ENCODE results near the gene DTNBP1. TPM values are rescaled to one million over a fixed set of nuclear protein-coding genes. Genes with fewer than 3 reads are reported as not detected.

Gene DTNBP1
- polyA plus RNA-seq, 3 donors from 2014 or later: 60.3 to 109 (median 86.4) TPM

DNA sequence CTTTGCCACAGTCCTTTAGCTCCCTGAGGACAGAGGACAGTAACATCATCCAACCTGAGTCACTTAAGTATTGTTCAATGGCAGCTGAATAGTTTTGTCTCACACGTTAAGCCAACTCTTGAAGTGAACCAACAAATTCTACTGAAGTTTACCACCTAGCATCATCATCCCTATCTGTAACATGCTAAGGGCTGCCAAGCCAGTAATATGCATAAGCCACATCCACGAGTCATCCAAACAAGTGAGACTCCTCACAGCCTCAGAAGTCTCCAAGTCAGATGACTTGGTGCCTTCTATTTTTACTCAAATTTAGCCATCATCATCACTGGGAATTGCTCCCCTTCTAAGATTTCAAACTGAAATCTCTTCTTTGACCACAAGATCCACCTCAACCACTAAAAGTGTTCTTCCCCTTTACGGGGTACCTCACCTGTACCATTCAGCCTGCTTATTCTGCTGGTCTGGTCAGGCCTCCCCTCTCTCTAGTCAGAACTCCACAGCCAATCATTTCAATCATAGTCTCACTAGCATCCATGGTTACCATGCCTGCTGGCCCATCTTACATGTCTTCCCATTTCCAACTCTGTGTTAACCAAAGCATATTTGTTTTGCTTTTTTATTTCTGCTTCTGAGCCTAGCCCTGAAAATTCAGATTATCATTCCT lies 73.7 kb downstream of the DTNBP1 start:
- Mint-ChIP-seq H3K4me3 (no peak overlapping the region), H3K27ac (peak overlapping the region in 3 of 6 donors; percentile 12 to 61 (median 57)), H3K9me3 (no peaks in the 10 kb centered on the region), H3K4me1 (peaks cover 62 to 71% of the 10 kb centered on the region in 2 donors), H3K27me3 (ENCODE audit: low read depth in 3 of 3) (no peaks in the 10 kb centered on the region), H3K36me3 (no peaks in the 10 kb centered on the region)
- DNase-seq: no peak

DNA sequence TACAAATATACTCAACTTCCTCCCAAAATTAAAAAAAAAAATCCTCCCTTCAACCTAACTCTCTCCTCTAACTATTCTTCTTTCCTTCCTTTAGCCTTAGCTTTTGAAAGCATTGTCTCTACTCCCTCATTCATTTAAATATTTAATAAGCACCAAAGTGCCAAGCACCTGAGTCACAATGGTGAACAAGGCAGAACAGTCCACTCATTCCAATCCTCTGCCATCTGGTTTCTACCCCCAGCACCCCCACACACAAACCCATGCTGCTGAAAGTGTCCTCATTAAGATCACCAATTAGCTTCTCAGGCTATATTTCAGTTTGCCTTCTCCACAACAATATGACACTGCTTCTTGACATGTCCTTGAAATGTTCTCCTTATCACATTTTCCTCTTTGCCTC lies 76.3 kb downstream of the DTNBP1 start:
- Mint-ChIP-seq H3K9me3 (no peaks in the 10 kb centered on the region), H3K4me1 (peaks cover 39 to 45% of the 10 kb centered on the region in 2 donors), H3K27me3 (ENCODE audit: low read depth in 3 of 3) (no peaks in the 10 kb centered on the region), H3K4me3 (no peak overlapping the region), H3K36me3 (no peaks in the 10 kb centered on the region), H3K27ac (peak overlapping the region in 1 of 6 donors; percentile 30)
- no peak for DNase-seq

- Mint-ChIP-seq H3K9me3 (no peaks in the 10 kb centered on the region), H3K27ac (no peak overlapping the region), H3K4me1 (peaks cover 36 to 44% of the 10 kb centered on the region in 2 donors), H3K27me3 (ENCODE audit: low read depth in 3 of 3) (no peaks in the 10 kb centered on the region), H3K4me3 (no peak overlapping the region), H3K36me3 (no peaks in the 10 kb centered on the region)
- DNase-seq: no peak
These were observed 77.0 kb downstream of the DTNBP1 start for GRCh38 chr6:15585760-15586214.

GRCh38 chr6:15582499-15582898 lies 80.3 kb downstream of the DTNBP1 start:
- Mint-ChIP-seq H3K36me3 (peaks cover 0 to 4% (median 0%) of the 10 kb centered on the region in 3 donors), H3K4me1 (peaks cover 39 to 44% of the 10 kb centered on the region in 2 donors), H3K27ac (no peak overlapping the region), H3K27me3 (ENCODE audit: low read depth in 3 of 3) (no peaks in the 10 kb centered on the region), H3K4me3 (no peak overlapping the region), H3K9me3 (no peaks in the 10 kb centered on the region)
- DNase-seq: no peak

DNA sequence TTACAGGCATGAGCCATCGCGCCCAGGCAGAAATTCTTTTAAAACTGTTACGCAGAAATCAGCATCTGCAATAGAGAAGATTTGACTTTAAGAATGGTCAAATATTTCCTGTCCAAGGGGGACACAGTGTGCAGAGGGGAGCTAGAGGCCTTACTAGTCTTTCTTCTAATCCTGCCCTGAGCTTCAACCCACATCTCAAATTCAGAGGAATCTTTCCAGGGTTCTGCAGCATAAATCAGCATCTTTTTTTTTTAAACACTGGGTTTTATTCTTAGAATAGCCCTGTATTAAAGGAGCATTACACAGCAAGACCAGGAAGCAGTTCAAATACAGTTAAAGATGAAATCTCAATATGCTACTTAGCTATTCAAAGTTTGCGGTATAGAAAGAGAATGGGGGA lies 81.1 kb downstream of the DTNBP1 start:
- DNase-seq: no peak
- peaks cover 42 to 49% of the 10 kb centered on the region in 2 donors for H3K4me1 Mint-ChIP-seq
- peaks cover 0 to 10% (median 4%) of the 10 kb centered on the region in 3 donors for H3K36me3 Mint-ChIP-seq
- peak overlapping the region in 1 of 6 donors; percentile 33 for H3K27ac Mint-ChIP-seq
- H3K4me3 Mint-ChIP-seq: no peak overlapping the region
- no peaks in the 10 kb centered on the region for H3K9me3 Mint-ChIP-seq
- H3K27me3 Mint-ChIP-seq (ENCODE audit: low read depth in 3 of 3): no peaks in the 10 kb centered on the region

DNA sequence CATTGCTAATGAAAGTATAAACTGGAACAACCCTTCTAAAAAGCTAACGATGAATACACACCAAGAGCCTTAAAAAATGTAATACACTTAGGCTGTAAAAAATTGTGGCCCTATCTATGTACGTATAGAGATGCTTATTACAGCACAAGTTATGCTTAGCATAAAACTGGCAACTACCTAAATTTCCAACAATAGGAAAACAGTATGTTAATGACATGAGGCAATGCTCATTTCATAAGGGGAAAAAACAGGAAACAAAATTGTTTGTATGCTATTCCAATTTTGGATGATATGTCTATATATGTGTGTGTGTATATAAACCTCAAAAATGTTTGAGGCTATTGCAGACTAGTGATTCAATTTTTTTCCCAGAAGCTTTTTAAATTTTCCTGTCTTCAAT lies 82.5 kb downstream of the DTNBP1 start:
- Mint-ChIP-seq H3K4me1 (peaks cover 40 to 45% of the 10 kb centered on the region in 2 donors), H3K27me3 (ENCODE audit: low read depth in 3 of 3) (peaks cover 0 to 1% (median 0%) of the 10 kb centered on the region in 3 donors), H3K4me3 (no peak overlapping the region), H3K27ac (peak overlapping the region in 1 of 6 donors; percentile 69), H3K36me3 (peaks cover 0 to 15% (median 5%) of the 10 kb centered on the region in 3 donors), H3K9me3 (no peaks in the 10 kb centered on the region)
- no peak for DNase-seq

GRCh38 chr6:15578716-15579391 lies 84.0 kb downstream of the DTNBP1 start:
- Mint-ChIP-seq H3K27me3 (ENCODE audit: low read depth in 3 of 3) (peaks cover 0 to 1% (median 0%) of the 10 kb centered on the region in 3 donors), H3K4me1 (peaks cover 49 to 55% of the 10 kb centered on the region in 2 donors), H3K4me3 (no peak overlapping the region), H3K9me3 (no peaks in the 10 kb centered on the region), H3K27ac (no peak overlapping the region), H3K36me3 (peaks cover 0 to 16% (median 5%) of the 10 kb centered on the region in 3 donors)
- DNase-seq: no peak

DNA sequence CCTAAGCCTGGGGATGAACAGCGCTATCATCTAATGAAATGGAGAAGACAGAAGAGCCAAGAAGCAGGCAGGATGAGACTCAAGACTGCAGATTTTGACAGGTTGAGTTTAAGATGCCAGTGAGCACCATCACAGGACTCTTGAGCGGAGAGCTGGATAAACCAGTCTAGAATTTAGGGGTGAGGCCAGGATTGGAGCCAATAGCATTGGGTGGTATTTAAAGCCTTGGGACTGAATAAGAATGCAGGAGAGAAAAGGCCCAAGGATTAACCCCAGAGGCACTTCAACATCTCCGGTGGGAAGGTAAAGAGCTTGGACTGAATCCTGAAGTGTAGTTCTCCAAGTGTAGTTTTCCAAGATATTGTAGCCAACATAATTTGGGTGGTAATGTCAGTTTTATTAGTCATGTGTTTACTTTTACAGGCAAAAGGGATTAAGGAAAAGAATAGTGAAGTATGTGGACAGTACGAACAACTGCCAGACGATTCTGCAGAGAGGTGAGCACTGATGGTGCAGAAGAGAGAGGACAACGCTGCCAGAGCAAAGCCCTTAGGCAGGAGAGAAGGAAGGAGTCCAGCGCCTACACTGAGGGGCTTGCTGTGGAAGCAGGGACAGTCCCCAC lies 85.2 kb downstream of the DTNBP1 start:
- H3K9me3 Mint-ChIP-seq: no peaks in the 10 kb centered on the region
- H3K27me3 Mint-ChIP-seq (ENCODE audit: low read depth in 3 of 3): peaks cover 0 to 1% (median 0%) of the 10 kb centered on the region in 3 donors
- DNase-seq: no peak
- H3K4me1 Mint-ChIP-seq: peaks cover 51 to 55% of the 10 kb centered on the region in 2 donors
- peaks cover 0 to 17% (median 5%) of the 10 kb centered on the region in 3 donors for H3K36me3 Mint-ChIP-seq
- no peak overlapping the region for H3K4me3 Mint-ChIP-seq
- no peak overlapping the region for H3K27ac Mint-ChIP-seq

GRCh38 chr6:15577106-15577505 lies 85.7 kb downstream of the DTNBP1 start:
- Mint-ChIP-seq H3K27ac (peak overlapping the region in 1 of 6 donors; percentile 1), H3K27me3 (ENCODE audit: low read depth in 3 of 3) (peaks cover 0 to 1% (median 0%) of the 10 kb centered on the region in 3 donors), H3K9me3 (no peaks in the 10 kb centered on the region), H3K4me1 (peaks cover 51 to 55% of the 10 kb centered on the region in 2 donors), H3K4me3 (no peak overlapping the region), H3K36me3 (peaks cover 0 to 20% (median 5%) of the 10 kb centered on the region in 3 donors)
- DNase-seq: no peak

DNA sequence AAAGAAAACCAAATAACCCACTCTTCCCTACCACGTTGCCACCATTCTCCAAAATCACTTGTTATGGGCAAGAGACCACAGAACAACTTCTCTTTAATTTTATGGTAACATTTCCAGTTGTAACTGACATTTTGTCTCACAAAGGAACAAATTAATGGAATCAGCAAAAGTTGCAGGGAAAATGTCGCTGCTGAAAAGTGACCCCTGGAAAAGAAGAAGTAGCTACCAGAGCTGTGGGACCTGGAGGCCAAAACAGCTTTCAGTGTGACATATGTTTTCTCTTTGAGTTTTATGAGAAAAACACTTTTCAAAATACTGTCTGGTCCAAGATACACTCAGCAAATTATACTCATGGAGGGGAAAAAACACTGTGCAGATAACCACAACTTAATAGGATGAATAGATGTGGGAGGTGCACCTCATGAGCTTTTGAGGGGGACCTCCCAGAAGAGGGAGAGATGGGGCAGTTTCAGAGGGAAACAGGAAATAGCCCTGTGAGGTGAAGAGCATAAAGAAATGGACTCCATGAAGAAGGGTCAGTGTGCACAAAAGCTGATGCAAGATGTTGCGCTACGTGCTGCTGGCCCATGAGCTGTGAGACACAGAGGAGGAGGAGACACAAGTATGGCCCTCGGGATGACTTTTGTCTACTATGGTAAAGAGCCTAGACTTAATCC lies 87.3 kb downstream of the DTNBP1 start:
- Mint-ChIP-seq H3K36me3 (peaks cover 0 to 20% (median 5%) of the 10 kb centered on the region in 3 donors), H3K4me1 (peaks cover 50 to 61% of the 10 kb centered on the region in 2 donors), H3K27ac (peak overlapping the region in 2 of 6 donors; percentile 5 to 39), H3K9me3 (no peaks in the 10 kb centered on the region), H3K4me3 (no peak overlapping the region), H3K27me3 (ENCODE audit: low read depth in 3 of 3) (peaks cover 0 to 1% (median 0%) of the 10 kb centered on the region in 3 donors)
- DNase-seq: no peak

- Mint-ChIP-seq H3K27me3 (ENCODE audit: low read depth in 3 of 3) (peaks cover 0 to 1% (median 0%) of the 10 kb centered on the region in 3 donors), H3K9me3 (no peaks in the 10 kb centered on the region), H3K36me3 (peaks cover 0 to 20% (median 5%) of the 10 kb centered on the region in 3 donors), H3K27ac (peak overlapping the region in 2 of 6 donors; percentile 4 to 7), H3K4me1 (peaks cover 53 to 64% of the 10 kb centered on the region in 2 donors), H3K4me3 (no peak overlapping the region)
- DNase-seq: no peak
These were observed 88.3 kb downstream of the DTNBP1 start for GRCh38 chr6:15574486-15574885.

DNA sequence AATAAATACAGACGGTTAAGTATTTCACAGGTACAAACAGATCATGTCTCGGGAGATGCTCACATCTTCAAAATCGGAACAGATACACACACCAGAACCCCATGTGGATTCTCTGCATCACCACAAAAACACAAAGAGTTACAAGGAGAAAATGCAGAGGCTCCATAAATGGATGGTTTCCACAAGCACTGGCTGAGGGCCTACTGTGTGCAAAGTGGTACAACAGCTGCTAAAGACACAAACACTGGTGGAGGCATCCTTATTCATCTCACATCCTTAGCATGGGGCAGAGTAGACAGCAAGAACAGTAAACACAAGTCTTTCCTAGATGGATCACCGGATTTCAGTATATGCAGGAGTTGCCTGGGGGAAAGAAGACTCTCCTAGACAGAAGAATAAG lies 88.8 kb downstream of the DTNBP1 start:
- no peak for DNase-seq
- Mint-ChIP-seq H3K4me1 (peaks cover 56 to 67% of the 10 kb centered on the region in 2 donors), H3K27ac (peak overlapping the region in 2 of 6 donors; percentile 4 to 7), H3K9me3 (no peaks in the 10 kb centered on the region), H3K27me3 (ENCODE audit: low read depth in 3 of 3) (peaks cover 0 to 1% (median 0%) of the 10 kb centered on the region in 3 donors), H3K36me3 (peaks cover 0 to 20% (median 5%) of the 10 kb centered on the region in 3 donors), H3K4me3 (no peak overlapping the region)

- no peak for DNase-seq
- Mint-ChIP-seq H3K9me3 (no peaks in the 10 kb centered on the region), H3K4me3 (no peak overlapping the region), H3K4me1 (peaks cover 56 to 67% of the 10 kb centered on the region in 2 donors), H3K27ac (no peak overlapping the region), H3K27me3 (ENCODE audit: low read depth in 3 of 3) (peaks cover 0 to 1% (median 0%) of the 10 kb centered on the region in 3 donors), H3K36me3 (peaks cover 0 to 20% (median 5%) of the 10 kb centered on the region in 3 donors)
These were observed 89.4 kb downstream of the DTNBP1 start for GRCh38 chr6:15573384-15573783.
